OCI-LY7 (cell line): ENCODE results near the gene CD58.
"Not testable (repeated sequence)": the region's sequence is repeated elsewhere in the genome, so short reads cannot be mapped to it uniquely, and the experiment has no call there.

Experiments used
- EZH2phosphoT487 ChIP-seq: fragments of 200-600 bp; sonication (generic); IDR thresholded peaks from 2 replicates; pipeline ENCODE4 v1.6.1; 2018; ENCODE audit warnings: low read depth, borderline replicate concordance, mild to moderate bottlenecking, mixed run types, antibody characterized with exemption, low read length, moderate library complexity, mixed read lengths
- TF ChIP-seq, protein P1 (sequence below): fragments of 200-600 bp; sonication (generic); conservative IDR thresholded peaks from 2 replicates; pipeline ENCODE4 v1.5.1; 2014; ENCODE audit warnings: mild to moderate bottlenecking, antibody characterized with exemption, low read length, moderate library complexity, mixed read lengths

- TF ChIP-seq, protein P1, sequence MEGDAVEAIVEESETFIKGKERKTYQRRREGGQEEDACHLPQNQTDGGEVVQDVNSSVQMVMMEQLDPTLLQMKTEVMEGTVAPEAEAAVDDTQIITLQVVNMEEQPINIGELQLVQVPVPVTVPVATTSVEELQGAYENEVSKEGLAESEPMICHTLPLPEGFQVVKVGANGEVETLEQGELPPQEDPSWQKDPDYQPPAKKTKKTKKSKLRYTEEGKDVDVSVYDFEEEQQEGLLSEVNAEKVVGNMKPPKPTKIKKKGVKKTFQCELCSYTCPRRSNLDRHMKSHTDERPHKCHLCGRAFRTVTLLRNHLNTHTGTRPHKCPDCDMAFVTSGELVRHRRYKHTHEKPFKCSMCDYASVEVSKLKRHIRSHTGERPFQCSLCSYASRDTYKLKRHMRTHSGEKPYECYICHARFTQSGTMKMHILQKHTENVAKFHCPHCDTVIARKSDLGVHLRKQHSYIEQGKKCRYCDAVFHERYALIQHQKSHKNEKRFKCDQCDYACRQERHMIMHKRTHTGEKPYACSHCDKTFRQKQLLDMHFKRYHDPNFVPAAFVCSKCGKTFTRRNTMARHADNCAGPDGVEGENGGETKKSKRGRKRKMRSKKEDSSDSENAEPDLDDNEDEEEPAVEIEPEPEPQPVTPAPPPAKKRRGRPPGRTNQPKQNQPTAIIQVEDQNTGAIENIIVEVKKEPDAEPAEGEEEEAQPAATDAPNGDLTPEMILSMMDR, result not testable (repeated sequence)
- not testable (repeated sequence) for TF ChIP-seq EZH2phosphoT487
Measured at GRCh38 chr1:116619106-116619505, 48.3 kb upstream of the CD58 start.
